RWPE2 (cell line): Measurements from ENCODE around the gene NAGA.

Experiments used
- ATAC-seq: fragments of 200-7000 bp; cut with Tn5 transposase; 3 replicates; pipeline ENCODE4 v1.9.1; 2021; ENCODE audit warnings: low read depth
- DNase-seq: peaks from one replicate; pipeline ENCODE4 v3.0.0-alpha.2; 2020; ENCODE audit warnings: low spot score
- H3K27ac ChIP-seq: fragments of 450-650 bp; 2 replicates; pipeline ENCODE4 v1.5.1; 2017; ENCODE audit warnings: mild to moderate bottlenecking; ENCODE audit not compliant: poor library complexity, severe bottlenecking
- H3K27me3 ChIP-seq: fragments of 250-450 bp; sonication (Bioruptor Pico); 2 replicates; pipeline ENCODE4 v1.5.1; 2021; ENCODE audit warnings: mild to moderate bottlenecking, moderate library complexity; ENCODE audit not compliant: insufficient read depth, poor library complexity, severe bottlenecking
- H3K36me3 ChIP-seq: fragments of 250-450 bp; sonication (Bioruptor Pico); 2 replicates; pipeline ENCODE4 v1.5.1; 2020; ENCODE audit warnings: low read depth, mild to moderate bottlenecking, moderate library complexity
- H3K4me1 ChIP-seq: fragments of 250-450 bp; sonication (Bioruptor Pico); 2 replicates; pipeline ENCODE4 v1.5.1; 2021; ENCODE audit warnings: mild to moderate bottlenecking, moderate library complexity; ENCODE audit not compliant: insufficient read depth, poor library complexity, severe bottlenecking
- H3K4me3 ChIP-seq: fragments of 250-450 bp; sonication (Bioruptor Pico); 2 replicates; pipeline ENCODE4 v1.5.1; 2021; ENCODE audit warnings: mild to moderate bottlenecking, moderate library complexity; ENCODE audit not compliant: severe bottlenecking
- H3K9me3 ChIP-seq: fragments of 250-450 bp; sonication (Bioruptor Pico); 2 replicates; pipeline ENCODE4 v1.5.1; 2021; ENCODE audit warnings: mild to moderate bottlenecking, moderate library complexity; ENCODE audit not compliant: severe bottlenecking
- TF ChIP-seq, protein P1 (sequence below): fragments of 450-650 bp; IDR thresholded peaks from one replicate; pipeline ENCODE4 v1.5.1; 2017; ENCODE audit warnings: mild to moderate bottlenecking, moderate library complexity; ENCODE audit not compliant: poor library complexity, severe bottlenecking

The NAGA gene

GRCh38 chr22:42066126-42066761, 4.4 kb downstream of the NAGA start:
- H3K36me3 ChIP-seq, result peaks cover 6% of the 10 kb centered on the region

DNA sequence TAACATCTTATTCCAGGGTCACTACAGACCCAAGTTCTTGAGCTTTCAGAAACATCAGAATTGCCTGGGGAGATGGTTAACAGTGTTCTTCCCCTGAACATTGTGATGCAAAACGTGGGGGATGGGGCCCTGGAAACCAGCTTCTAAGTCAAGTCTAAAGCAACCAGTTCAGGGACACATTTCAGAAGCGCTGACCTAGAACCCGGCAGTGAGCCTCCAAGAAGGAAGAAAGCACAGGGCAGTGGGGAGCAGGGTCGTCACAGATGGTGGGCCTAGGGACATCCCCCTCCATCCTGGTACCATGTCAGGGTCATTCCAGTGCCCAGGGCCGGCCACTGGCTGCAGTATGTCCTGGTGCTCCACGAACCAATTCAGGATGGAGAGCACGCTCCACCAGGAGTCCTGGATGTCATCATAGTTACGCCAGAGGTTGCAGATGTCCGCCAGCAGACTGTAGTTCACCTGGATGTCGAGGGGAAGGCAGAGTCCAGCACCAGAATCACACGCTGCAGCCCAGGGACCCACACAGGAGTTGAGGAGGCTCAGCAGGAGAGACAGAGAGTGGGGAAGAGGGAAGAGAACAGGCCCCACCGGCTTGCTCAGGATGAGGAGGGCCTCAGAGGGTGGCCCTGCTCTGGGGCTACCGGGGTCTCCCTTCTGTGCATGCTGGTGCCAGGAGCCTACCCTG, 5.0 kb downstream of the NAGA start:
- no peaks in the 10 kb centered on the region for H3K9me3 ChIP-seq
- H3K4me1 ChIP-seq, result no peaks in the 10 kb centered on the region
- H3K36me3 ChIP-seq, result peaks cover 11% of the 10 kb centered on the region
- no peak overlapping the region for H3K4me3 ChIP-seq
- ATAC-seq, result no peak
- TF ChIP-seq, protein P1, sequence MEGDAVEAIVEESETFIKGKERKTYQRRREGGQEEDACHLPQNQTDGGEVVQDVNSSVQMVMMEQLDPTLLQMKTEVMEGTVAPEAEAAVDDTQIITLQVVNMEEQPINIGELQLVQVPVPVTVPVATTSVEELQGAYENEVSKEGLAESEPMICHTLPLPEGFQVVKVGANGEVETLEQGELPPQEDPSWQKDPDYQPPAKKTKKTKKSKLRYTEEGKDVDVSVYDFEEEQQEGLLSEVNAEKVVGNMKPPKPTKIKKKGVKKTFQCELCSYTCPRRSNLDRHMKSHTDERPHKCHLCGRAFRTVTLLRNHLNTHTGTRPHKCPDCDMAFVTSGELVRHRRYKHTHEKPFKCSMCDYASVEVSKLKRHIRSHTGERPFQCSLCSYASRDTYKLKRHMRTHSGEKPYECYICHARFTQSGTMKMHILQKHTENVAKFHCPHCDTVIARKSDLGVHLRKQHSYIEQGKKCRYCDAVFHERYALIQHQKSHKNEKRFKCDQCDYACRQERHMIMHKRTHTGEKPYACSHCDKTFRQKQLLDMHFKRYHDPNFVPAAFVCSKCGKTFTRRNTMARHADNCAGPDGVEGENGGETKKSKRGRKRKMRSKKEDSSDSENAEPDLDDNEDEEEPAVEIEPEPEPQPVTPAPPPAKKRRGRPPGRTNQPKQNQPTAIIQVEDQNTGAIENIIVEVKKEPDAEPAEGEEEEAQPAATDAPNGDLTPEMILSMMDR, result no peak
- no peaks in the 10 kb centered on the region for H3K27me3 ChIP-seq
- no peak for DNase-seq
- H3K27ac ChIP-seq, result no peak overlapping the region

More at GRCh38 chr22:42066126-42066761, 4.4 kb downstream of the NAGA start:
- Histone ChIP-seq H3K27ac (no peak overlapping the region), H3K4me3 (no peak overlapping the region), H3K9me3 (no peaks in the 10 kb centered on the region), H3K27me3 (no peaks in the 10 kb centered on the region), H3K4me1 (peaks cover 2% of the 10 kb centered on the region)
- TF ChIP-seq, protein P1, result no peak
- no peak for DNase-seq
- ATAC-seq, result no peak

DNA sequence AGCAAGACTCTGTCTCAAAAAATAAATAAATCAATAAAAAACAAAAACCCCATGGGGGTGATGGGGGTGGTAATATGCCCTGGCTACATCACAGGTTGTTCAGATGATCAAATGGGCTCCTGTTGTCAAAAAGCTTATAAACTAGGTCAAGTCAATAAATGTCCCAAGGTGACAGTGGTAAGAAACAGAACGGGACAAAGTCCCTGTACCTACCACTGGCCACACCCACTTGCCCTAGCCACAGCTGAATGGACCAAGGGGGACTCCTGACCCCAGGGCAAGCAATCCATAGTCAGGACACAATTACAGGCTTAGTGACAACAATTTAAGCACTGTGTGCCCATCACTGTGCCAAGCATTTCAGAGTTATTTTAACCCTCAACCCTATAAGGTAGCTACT, 6.0 kb downstream of the NAGA start:
- H3K4me3 ChIP-seq, result no peak overlapping the region
- H3K9me3 ChIP-seq, result no peaks in the 10 kb centered on the region
- DNase-seq (no peak), ATAC-seq (no peak)
- H3K36me3 ChIP-seq, result peaks cover 11% of the 10 kb centered on the region
- no peak overlapping the region for H3K27ac ChIP-seq
- TF ChIP-seq, protein P1, result no peak
- H3K4me1 ChIP-seq, result no peaks in the 10 kb centered on the region
- H3K27me3 ChIP-seq, result no peaks in the 10 kb centered on the region

- ATAC-seq (no peak), DNase-seq (no peak)
- H3K27me3 ChIP-seq, result no peaks in the 10 kb centered on the region
- H3K9me3 ChIP-seq, result no peaks in the 10 kb centered on the region
- TF ChIP-seq, protein P1, result no peak
- no peak overlapping the region for H3K4me3 ChIP-seq
- H3K36me3 ChIP-seq, result peaks cover 11% of the 10 kb centered on the region
- H3K4me1 ChIP-seq, result no peaks in the 10 kb centered on the region
- no peak overlapping the region for H3K27ac ChIP-seq
These were observed 8.0 kb downstream of the NAGA start for GRCh38 chr22:42062506-42063170.
